Activated CD8-positive, alpha-beta memory T cell treated with anti-CD3 and anti-CD28 coated beads for 1 hour (primary cell): ENCODE measurements around the gene ITGA6.

Experiments
- DNase-seq, 2 donors: peaks; one replicate each; pipeline ENCODE4 v3.0.0-alpha.2; 2020; ENCODE audit warnings: low read depth in 1 of 2; ENCODE audit errors: extremely low read depth in 1 of 2

Gene ITGA6

GRCh38 chr2:172439509-172439860 lies 12.1 kb downstream of the ITGA6 start:
- DNase-seq: no peak

GRCh38 chr2:172439911-172440310 lies 12.5 kb downstream of the ITGA6 start:
- DNase-seq: no peak

GRCh38 chr2:172440795-172441194 lies 13.4 kb downstream of the ITGA6 start:
- no peak for DNase-seq

- DNase-seq: peak in 1 of 2 donors; percentile 49
These were observed 14.9 kb downstream of the ITGA6 start for GRCh38 chr2:172442072-172442895.

GRCh38 chr2:172445851-172446250 lies 18.5 kb downstream of the ITGA6 start:
- DNase-seq: no peak

GRCh38 chr2:172446474-172447063 lies 19.2 kb downstream of the ITGA6 start:
- DNase-seq: no peak

GRCh38 chr2:172447811-172448493 lies 20.6 kb downstream of the ITGA6 start:
- DNase-seq: no peak

GRCh38 chr2:172448544-172449267 lies 21.3 kb downstream of the ITGA6 start:
- no peak for DNase-seq

GRCh38 chr2:172449911-172450550 lies 22.6 kb downstream of the ITGA6 start:
- DNase-seq: no peak

GRCh38 chr2:172451923-172452322 lies 24.5 kb downstream of the ITGA6 start:
- DNase-seq: no peak

- DNase-seq: no peak
These were observed 25.5 kb downstream of the ITGA6 start for GRCh38 chr2:172452845-172453244.

- no peak for DNase-seq
These were observed 27.2 kb downstream of the ITGA6 start for GRCh38 chr2:172454404-172455120.

- DNase-seq: no peak
These were observed 27.7 kb downstream of the ITGA6 start for GRCh38 chr2:172455121-172455515.

GRCh38 chr2:172456002-172456401 lies 28.6 kb downstream of the ITGA6 start:
- DNase-seq: no peak

- DNase-seq: no peak
These were observed 30.1 kb downstream of the ITGA6 start for GRCh38 chr2:172457536-172457935.

GRCh38 chr2:172458561-172459124 lies 31.3 kb downstream of the ITGA6 start:
- DNase-seq: no peak

GRCh38 chr2:172460780-172461201 lies 33.4 kb downstream of the ITGA6 start:
- DNase-seq: no peak

- peak; percentile 52 to 72 for DNase-seq
These were observed 34.4 kb downstream of the ITGA6 start for GRCh38 chr2:172461591-172462372.

GRCh38 chr2:172462373-172462848 lies 35.0 kb downstream of the ITGA6 start:
- no peak for DNase-seq
